Smooth muscle cell (in vitro differentiated cells): ENCODE data around the gene IL5RA. TPM values are rescaled to one million over a fixed set of nuclear protein-coding genes. Genes with fewer than 3 reads are reported as not detected.

Source experiments
- DNase-seq: peaks from one replicate; lab custom pipeline; 2025; ENCODE audit not compliant: unreplicated experiment; lab: John Stamatoyannopoulos, UW
- H2AFZ ChIP-seq: fragments of 200-600 bp; sonication (generic); 2 replicates; pipeline ENCODE4 v1.6.0; 2016; ENCODE audit warnings: antibody characterized with exemption, low read depth, mild to moderate bottlenecking
- H3F3A ChIP-seq: fragments of 200-600 bp; sonication (generic); 2 replicates; pipeline ENCODE4 v1.6.0; 2017; ENCODE audit warnings: antibody characterized with exemption, low read depth
- H3K27ac ChIP-seq: fragments of 200-600 bp; sonication (generic); 2 replicates; pipeline ENCODE4 v1.5.1; 2016; ENCODE audit warnings: low read depth, mild to moderate bottlenecking
- H3K27me3 ChIP-seq: fragments of 200-600 bp; sonication (generic); 2 replicates; pipeline ENCODE4 v1.6.1; 2016; ENCODE audit warnings: low read depth, mild to moderate bottlenecking
- H3K36me3 ChIP-seq: fragments of 200-600 bp; sonication (generic); 2 replicates; pipeline ENCODE4 v1.5.1; 2016; ENCODE audit warnings: low read depth
- H3K4me1 ChIP-seq: fragments of 200-600 bp; sonication (generic); 2 replicates; pipeline ENCODE4 v1.5.1; 2016; ENCODE audit warnings: low read depth
- H3K4me2 ChIP-seq: fragments of 200-600 bp; sonication (generic); 2 replicates; pipeline ENCODE4 v1.6.0; 2016; ENCODE audit warnings: mild to moderate bottlenecking
- H3K4me3 ChIP-seq: fragments of 200-600 bp; sonication (generic); 2 replicates; pipeline ENCODE4 v1.5.1; 2016; ENCODE audit warnings: mild to moderate bottlenecking
- H3K79me2 ChIP-seq: fragments of 200-600 bp; sonication (generic); 2 replicates; pipeline ENCODE4 v1.6.0; 2016; ENCODE audit warnings: low read depth, mild to moderate bottlenecking
- H3K9ac ChIP-seq: fragments of 200-600 bp; sonication (generic); 2 replicates; pipeline ENCODE4 v1.6.0; 2016; ENCODE audit warnings: low read depth
- H3K9me3 ChIP-seq: fragments of 200-600 bp; sonication (generic); replicated peaks from 2 replicates; pipeline ENCODE4 v1.5.1; 2016; ENCODE audit warnings: low read depth
- H4K20me1 ChIP-seq: fragments of 200-600 bp; sonication (generic); 2 replicates; pipeline ENCODE4 v1.6.0; 2016; ENCODE audit warnings: low read depth
- WGBS: methylation state at CpG from one replicate; pipeline ENCODE4 v1.1.7; 2016; ENCODE audit warnings: low lambda C conversion rate; 5-methylcytosine and 5-hydroxymethylcytosine counted together
- polyA plus RNA-seq: library from polyadenylated mRNA; unstranded; fragments of >200 nt; fragmentation: Nextera tagmentation; extraction: Ambion mirVana; gene quantifications from 2 replicates; pipeline ENCODE4 v1.2.1, GENCODE V29; 2016
- total RNA-seq: library from RNA; depleted of rRNA; stranded (reverse); fragments of >200 nt; gene quantifications from 2 replicates; pipeline ENCODE4 v1.2.3, GENCODE V29; 2014
- TF ChIP-seq, protein P1 (sequence below): fragments of 200-600 bp; sonication (generic); IDR thresholded peaks from 2 replicates; pipeline ENCODE4 v1.5.1; 2017; ENCODE audit warnings: borderline replicate concordance, mild to moderate bottlenecking, antibody characterized with exemption; ENCODE audit not compliant: insufficient read depth, poor library complexity, severe bottlenecking

The IL5RA gene
- total and polyA plus RNA-seq, 2 experiments from 2014 or later, result 0.14 TPM; not detected in 1

DNA sequence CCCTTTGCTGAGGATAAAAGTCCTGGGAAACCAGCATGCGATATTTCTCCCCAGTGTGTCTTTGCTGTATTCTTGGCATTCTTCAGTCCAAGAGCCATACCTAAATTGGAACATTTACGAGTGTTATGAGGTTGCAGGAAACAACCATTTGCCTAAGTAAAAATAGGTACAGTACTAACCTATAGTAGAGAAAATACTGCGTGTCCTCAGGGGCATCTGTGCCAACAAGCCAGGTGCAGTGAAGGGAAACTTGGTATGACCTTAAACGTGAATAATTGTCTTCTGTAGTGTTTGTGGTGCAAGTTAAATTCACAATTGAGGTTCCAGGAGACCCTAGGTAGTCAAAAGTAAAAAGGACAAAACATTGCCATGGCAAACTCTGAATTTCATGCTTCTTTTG lies 12.2 kb downstream of the IL5RA start:
- no peaks in the 10 kb centered on the region for H3K9me3 ChIP-seq
- no peaks in the 10 kb centered on the region for H3F3A ChIP-seq
- H3K36me3 ChIP-seq, result no peaks in the 10 kb centered on the region
- no peak overlapping the region for H2AFZ ChIP-seq
- no peak for DNase-seq
- WGBS, result 85% methylated on average over 4 of the region's 4 CpGs
- no peak overlapping the region for H3K27ac ChIP-seq
- TF ChIP-seq, protein P1, sequence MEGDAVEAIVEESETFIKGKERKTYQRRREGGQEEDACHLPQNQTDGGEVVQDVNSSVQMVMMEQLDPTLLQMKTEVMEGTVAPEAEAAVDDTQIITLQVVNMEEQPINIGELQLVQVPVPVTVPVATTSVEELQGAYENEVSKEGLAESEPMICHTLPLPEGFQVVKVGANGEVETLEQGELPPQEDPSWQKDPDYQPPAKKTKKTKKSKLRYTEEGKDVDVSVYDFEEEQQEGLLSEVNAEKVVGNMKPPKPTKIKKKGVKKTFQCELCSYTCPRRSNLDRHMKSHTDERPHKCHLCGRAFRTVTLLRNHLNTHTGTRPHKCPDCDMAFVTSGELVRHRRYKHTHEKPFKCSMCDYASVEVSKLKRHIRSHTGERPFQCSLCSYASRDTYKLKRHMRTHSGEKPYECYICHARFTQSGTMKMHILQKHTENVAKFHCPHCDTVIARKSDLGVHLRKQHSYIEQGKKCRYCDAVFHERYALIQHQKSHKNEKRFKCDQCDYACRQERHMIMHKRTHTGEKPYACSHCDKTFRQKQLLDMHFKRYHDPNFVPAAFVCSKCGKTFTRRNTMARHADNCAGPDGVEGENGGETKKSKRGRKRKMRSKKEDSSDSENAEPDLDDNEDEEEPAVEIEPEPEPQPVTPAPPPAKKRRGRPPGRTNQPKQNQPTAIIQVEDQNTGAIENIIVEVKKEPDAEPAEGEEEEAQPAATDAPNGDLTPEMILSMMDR, result no peak
- no peaks in the 10 kb centered on the region for H3K79me2 ChIP-seq
- H4K20me1 ChIP-seq, result no peaks in the 10 kb centered on the region
- no peak overlapping the region for H3K4me2 ChIP-seq
- H3K4me1 ChIP-seq, result no peaks in the 10 kb centered on the region
- H3K9ac ChIP-seq, result no peak overlapping the region
- H3K27me3 ChIP-seq, result no peaks in the 10 kb centered on the region
- H3K4me3 ChIP-seq, result no peak overlapping the region

DNA sequence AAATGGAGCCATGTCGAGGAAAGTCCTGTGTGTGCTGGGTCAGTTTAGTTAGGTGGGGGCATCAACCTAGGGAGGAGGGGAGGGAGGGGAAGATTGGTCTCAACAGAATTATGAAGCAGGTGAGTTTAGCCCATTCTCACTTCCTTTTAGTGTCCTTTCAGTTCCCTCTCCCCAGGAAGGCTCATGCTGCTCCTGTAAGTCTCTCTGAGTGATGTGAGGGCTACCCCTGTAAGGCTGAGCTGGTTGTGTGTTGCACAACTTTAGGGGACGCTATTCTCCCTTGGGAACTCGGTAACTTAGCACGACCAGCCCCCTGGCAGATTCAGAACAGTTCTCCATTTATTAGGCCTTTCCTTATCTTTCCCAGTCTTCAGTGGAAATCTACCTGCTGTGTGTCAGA lies 21.2 kb downstream of the IL5RA start:
- no peak overlapping the region for H2AFZ ChIP-seq
- H3K27ac ChIP-seq, result no peak overlapping the region
- no peak overlapping the region for H3K4me2 ChIP-seq
- H3K36me3 ChIP-seq, result no peaks in the 10 kb centered on the region
- H3K79me2 ChIP-seq, result no peaks in the 10 kb centered on the region
- no peaks in the 10 kb centered on the region for H3K4me1 ChIP-seq
- no peaks in the 10 kb centered on the region for H3F3A ChIP-seq
- H3K9ac ChIP-seq, result no peak overlapping the region
- no peaks in the 10 kb centered on the region for H4K20me1 ChIP-seq
- no peaks in the 10 kb centered on the region for H3K9me3 ChIP-seq
- DNase-seq, result no peak
- TF ChIP-seq, protein P1, result no peak
- WGBS, result 95% methylated on average over 4 of the region's 4 CpGs
- no peaks in the 10 kb centered on the region for H3K27me3 ChIP-seq
- H3K4me3 ChIP-seq, result no peak overlapping the region

DNA sequence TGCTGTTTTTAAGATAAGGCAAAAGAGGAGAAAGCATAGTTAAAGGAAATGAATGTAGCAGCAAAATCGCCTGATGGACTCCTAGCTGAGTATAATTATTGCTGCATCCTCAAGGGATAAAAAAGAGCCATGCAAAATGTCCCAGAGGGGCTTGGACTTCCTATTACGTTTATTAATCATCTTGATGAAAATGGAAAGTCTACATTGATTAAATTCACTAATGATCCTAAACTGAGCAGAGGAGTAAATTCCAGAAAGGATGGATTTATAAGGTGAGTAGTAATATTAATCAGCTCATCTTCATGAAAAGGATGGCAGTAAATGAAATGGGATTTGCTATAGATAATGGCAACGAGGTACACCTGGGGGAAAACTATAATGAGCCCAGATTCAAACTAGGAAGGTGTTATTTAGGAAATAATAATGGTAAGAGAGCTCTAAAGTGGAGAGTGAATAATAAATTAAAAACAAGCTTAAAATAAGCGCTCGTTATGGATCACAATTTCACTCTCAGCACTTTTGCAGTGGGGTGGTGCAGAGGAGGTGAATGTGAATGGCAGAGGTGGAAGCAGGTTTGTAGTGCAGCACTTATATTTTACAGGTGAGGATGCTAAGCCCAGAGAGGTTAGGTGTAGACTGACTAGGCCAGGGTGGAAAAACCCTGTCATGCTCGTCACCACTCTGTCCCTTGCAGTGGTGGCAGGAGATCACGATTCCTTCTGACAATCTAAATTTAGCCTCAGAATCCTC lies 22.3 kb downstream of the IL5RA start:
- no peak overlapping the region for H2AFZ ChIP-seq

DNA sequence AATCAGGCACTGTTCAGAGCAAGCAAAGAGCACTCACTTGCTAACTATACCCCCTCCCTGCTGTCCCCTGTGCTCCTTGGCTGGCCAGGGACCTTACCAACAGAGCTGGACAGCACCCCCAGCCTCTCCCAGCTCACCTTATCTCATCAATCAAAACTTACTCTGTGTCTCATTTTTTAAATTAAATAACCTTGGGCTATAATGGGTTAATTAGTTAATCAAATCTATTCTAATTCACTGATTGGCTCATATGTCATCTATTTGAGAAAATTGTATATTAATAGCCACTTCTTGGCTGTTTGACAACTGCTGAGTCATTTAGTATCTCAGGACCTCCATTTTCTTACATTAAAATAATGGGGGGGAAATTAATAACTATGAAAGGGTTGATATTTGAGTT lies 22.9 kb downstream of the IL5RA start:
- Histone ChIP-seq H3K9me3 (no peaks in the 10 kb centered on the region), H3F3A (no peaks in the 10 kb centered on the region), H3K27ac (no peak overlapping the region), H3K27me3 (no peaks in the 10 kb centered on the region), H4K20me1 (no peaks in the 10 kb centered on the region), H3K36me3 (no peaks in the 10 kb centered on the region), H2AFZ (no peak overlapping the region), H3K79me2 (no peaks in the 10 kb centered on the region), H3K4me1 (no peaks in the 10 kb centered on the region), H3K9ac (no peak overlapping the region), H3K4me3 (no peak overlapping the region), H3K4me2 (no peak overlapping the region)
- DNase-seq, result no peak
- TF ChIP-seq, protein P1, result no peak

More for the DNA sequence above, 22.3 kb downstream of the IL5RA start:
- DNase-seq, result no peak
- Histone ChIP-seq H3F3A (no peaks in the 10 kb centered on the region), H3K4me1 (no peaks in the 10 kb centered on the region), H3K36me3 (no peaks in the 10 kb centered on the region), H3K9ac (no peak overlapping the region), H3K4me3 (no peak overlapping the region), H4K20me1 (no peaks in the 10 kb centered on the region), H3K9me3 (no peaks in the 10 kb centered on the region), H3K27ac (no peak overlapping the region), H3K79me2 (no peaks in the 10 kb centered on the region), H3K4me2 (no peak overlapping the region), H3K27me3 (no peaks in the 10 kb centered on the region)
- TF ChIP-seq, protein P1, result no peak
- WGBS, result 82% methylated on average over 7 of the region's 7 CpGs
